Measurements from ENCODE around the gene SNRPE. TPM values are rescaled to one million over a fixed set of nuclear protein-coding genes. Genes with fewer than 3 reads are reported as not detected.

Gene SNRPE
- total and polyA plus RNA-seq, 2 of the 13 experiments (the other 11 are each of a cell fraction or from before 2014, with no cell fraction given) = 146 to 281 TPM

- TF ChIP-seq BCLAF1 (IDR thresholded peaks at IDR 0.05) (no peak), ZNF781 (CRISPR knock-in tag; IDR thresholded peaks at IDR 0.05; ENCODE audit: borderline replicate concordance, not compliant biosample characterization) (peak; percentile 54), NCOA5 (CRISPR knock-in tag; IDR thresholded peaks at IDR 0.05) (no peak), ZNF770 (CRISPR knock-in tag; IDR thresholded peaks at IDR 0.05) (peak; percentile 97), ZNF597 (CRISPR knock-in tag; IDR thresholded peaks at IDR 0.05) (no peak), ELF1 (CRISPR knock-in tag; IDR thresholded peaks at IDR 0.05) (peak; percentile 98), ZNF777 (CRISPR knock-in tag; IDR thresholded peaks at IDR 0.05) (peak; percentile 71), ZHX2 (IDR thresholded peaks at IDR 0.05; ENCODE audit: low read depth) (peak; percentile 66; the same call in 1 of the 2 replicates), ZHX2 (CRISPR knock-in tag; IDR thresholded peaks at IDR 0.05; ENCODE audit: borderline replicate concordance) (0 out of 2 replicates have a peak, but pooled peaks have one; percentile 62), MTF1 (CRISPR knock-in tag; IDR thresholded peaks at IDR 0.05) (0 out of 2 replicates have a peak, but pooled peaks have one; percentile 19), ATF3 (CRISPR knock-in tag; IDR thresholded peaks at IDR 0.05) (no peak), ZNF614 (CRISPR knock-in tag; IDR thresholded peaks at IDR 0.05; ENCODE audit: borderline replicate concordance) (peak; percentile 16; the same call in 1 of the 2 replicates), MED13 (CRISPR knock-in tag; IDR thresholded peaks at IDR 0.05) (no peak), ZNF670 (CRISPR knock-in tag; IDR thresholded peaks at IDR 0.05; ENCODE audit: borderline replicate concordance) (peak; percentile 61; the same call in 1 of the 2 replicates)
- TF ChIP-seq, protein P1, sequence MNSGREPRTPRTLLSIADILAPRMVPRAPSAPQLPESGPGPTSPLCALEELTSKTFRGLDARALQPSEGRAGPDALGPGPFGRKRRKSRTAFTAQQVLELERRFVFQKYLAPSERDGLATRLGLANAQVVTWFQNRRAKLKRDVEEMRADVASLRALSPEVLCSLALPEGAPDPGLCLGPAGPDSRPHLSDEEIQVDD (CRISPR knock-in tag; IDR thresholded peaks at IDR 0.05; ENCODE audit: borderline replicate concordance) = no peak
These were observed at the start of gene SNRPE (continued) for GRCh38 chr1:203861379-203862184.

Measured in HepG2 (cell line).